Ovary (tissue), 9 donors: ENCODE data around the gene LGR5. TPM values are rescaled to one million over a fixed set of nuclear protein-coding genes. Genes with fewer than 3 reads are reported as not detected.
"Not testable (repeated sequence)": the region's sequence is repeated elsewhere in the genome, so short reads cannot be mapped to it uniquely, and the experiment has no call there.

Source experiments
- DNase-seq, 5 donors: peaks; one replicate each; pipeline ENCODE4 v3.0.0-alpha.2; 2019 to 2020
- H3K27ac ChIP-seq, 2 donors: fragments of 200-600 bp; one replicate each; pipeline versions ENCODE4 v1.5.1 to v1.8.0; 2019 to 2022
- H3K27me3 ChIP-seq: fragments of 200-600 bp; one replicate; pipeline ENCODE4 v1.8.0; 2022
- H3K36me3 ChIP-seq: fragments of 200-600 bp; sonication (generic); one replicate; pipeline ENCODE4 v1.5.1; 2019
- H3K4me1 ChIP-seq: one replicate; pipeline ENCODE4 v1.8.1; 2013; ENCODE audit warnings: mild to moderate bottlenecking, moderate library complexity; ENCODE audit not compliant: insufficient read depth
- H3K4me3 ChIP-seq: fragments of 200-600 bp; sonication (generic); one replicate; pipeline ENCODE4 v1.5.1; 2017
- H3K9me3 ChIP-seq, 2 donors: fragments of 200-600 bp in 1 of 2; sonication (generic) in 1 of 2; one replicate each; pipeline versions ENCODE4 v1.5.1 to v1.8.1; 2013 to 2019; ENCODE audit warnings: mild to moderate bottlenecking in 1 of 2, moderate library complexity in 1 of 2
- EP300 ChIP-seq: sonication (generic); formaldehyde crosslinking; IDR thresholded peaks from one replicate; pipeline ENCODE4 v1.6.1; 2017; ENCODE audit warnings: antibody characterized with exemption
- POLR2A ChIP-seq: fragments of 450-650 bp; IDR thresholded peaks from one replicate; pipeline ENCODE4 v1.6.1; 2017; ENCODE audit warnings: antibody characterized with exemption, mild to moderate bottlenecking, moderate library complexity
- WGBS, 3 donors: extraction: QIAGEN DNeasy Blood & Tissue Kit in 1 of 3; methylation state at CpG; one replicate each; pipeline versions ENCODE4 v1.1.5 to v1.1.7; 2013 to 2017; 5-methylcytosine and 5-hydroxymethylcytosine counted together
- intact Hi-C, 4 donors: fragments of 100-400 bp; cut with DNase I; formaldehyde crosslinking; loops; one replicate each; pipeline versions ENCODE4 v1.11.0 to v1.15.1; 2022 to 2023
- polyA plus RNA-seq, 2 donors: library from polyadenylated mRNA; stranded (reverse); fragments of 200-250 nt in 1 of 2; fragments of 350-450 nt in 1 of 2; fragmentation: Illumina TruSeq in 1 of 2; extraction: RNeasy Lipid Tissue Mini Kit (QIAGEN cat#74804) in 1 of 2; gene quantifications; one replicate each; pipeline ENCODE4 v1.2.3, GENCODE V29; 2013 to 2014
- total RNA-seq, 7 donors: library from RNA; depleted of rRNA in 2 of 7; stranded (reverse); fragments of >200 nt in 2 of 7; fragmentation: NEBNext Ultra II Directional in 3 of 7; extraction: Animal tissue kit (Norgen Biotek cat#: 25700) in 3 of 7; gene quantifications; one replicate each; pipeline versions ENCODE4 v1.1.0 to v1.2.4, GENCODE V29; 2016 to 2023
- TF ChIP-seq, protein P1 (sequence below), 3 donors: fragments of 450-650 bp in 2 of 3; fragments of 200-600 bp in 1 of 3; IDR thresholded peaks; one replicate each; pipeline versions ENCODE4 v1.5.1 to v1.8.0; 2016 to 2022; ENCODE audit warnings: antibody characterized with exemption in 3 of 3, mild to moderate bottlenecking in 1 of 3
- donor health status: DM: no; HTN: no; CAD: no; lungs with moderate emphysema.
- donor health status: DM: no; HTN: no; CAD: no.
- donor health status: Bipolar disorder and iron deficiency.
- donor health status: DM: yes; HTN: yes; CAD: no.
- donor health status: DM: no; HTN: no; CAD: no.
- donor health status: DM: yes; HTN: yes; CAD: no.

The LGR5 gene
- total and polyA plus RNA-seq, 9 donors, result 0.31 to 3.5 (median 0.84) TPM

DNA sequence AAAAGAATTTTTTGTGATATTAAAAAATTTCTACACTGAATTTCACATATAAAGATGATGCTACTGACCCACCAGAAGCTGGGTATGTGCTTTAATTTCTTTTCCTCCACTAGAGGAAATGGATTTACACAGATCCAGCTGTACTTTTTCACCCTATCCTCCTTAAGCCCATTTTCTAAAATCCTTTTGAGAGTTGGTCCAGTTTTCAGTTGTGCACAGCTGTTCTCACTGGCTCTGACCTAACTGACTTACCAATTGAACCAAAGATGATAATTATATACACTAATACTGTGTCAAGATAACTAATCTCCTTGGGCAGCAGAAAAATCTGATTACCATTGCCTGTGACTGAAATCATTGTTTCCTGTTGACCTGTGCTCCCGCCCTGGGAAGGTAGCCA, 115.6 kb downstream of the LGR5 start:
- no peaks in the 10 kb centered on the region for H3K36me3 ChIP-seq
- no peak for DNase-seq
- H3K27me3 ChIP-seq, result no peaks in the 10 kb centered on the region
- WGBS, 3 donors, result 90 to 100% (median 96%) methylated on average over 1 of the region's 1 CpG
- H3K9me3 ChIP-seq, result no peaks in the 10 kb centered on the region
- intact Hi-C loops, result no loop called here
- TF ChIP-seq EP300, result no peak
- TF ChIP-seq, protein P1, sequence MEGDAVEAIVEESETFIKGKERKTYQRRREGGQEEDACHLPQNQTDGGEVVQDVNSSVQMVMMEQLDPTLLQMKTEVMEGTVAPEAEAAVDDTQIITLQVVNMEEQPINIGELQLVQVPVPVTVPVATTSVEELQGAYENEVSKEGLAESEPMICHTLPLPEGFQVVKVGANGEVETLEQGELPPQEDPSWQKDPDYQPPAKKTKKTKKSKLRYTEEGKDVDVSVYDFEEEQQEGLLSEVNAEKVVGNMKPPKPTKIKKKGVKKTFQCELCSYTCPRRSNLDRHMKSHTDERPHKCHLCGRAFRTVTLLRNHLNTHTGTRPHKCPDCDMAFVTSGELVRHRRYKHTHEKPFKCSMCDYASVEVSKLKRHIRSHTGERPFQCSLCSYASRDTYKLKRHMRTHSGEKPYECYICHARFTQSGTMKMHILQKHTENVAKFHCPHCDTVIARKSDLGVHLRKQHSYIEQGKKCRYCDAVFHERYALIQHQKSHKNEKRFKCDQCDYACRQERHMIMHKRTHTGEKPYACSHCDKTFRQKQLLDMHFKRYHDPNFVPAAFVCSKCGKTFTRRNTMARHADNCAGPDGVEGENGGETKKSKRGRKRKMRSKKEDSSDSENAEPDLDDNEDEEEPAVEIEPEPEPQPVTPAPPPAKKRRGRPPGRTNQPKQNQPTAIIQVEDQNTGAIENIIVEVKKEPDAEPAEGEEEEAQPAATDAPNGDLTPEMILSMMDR (IDR thresholded peaks at IDR 0.05), result no peak
- TF ChIP-seq POLR2A, result no peak
- no peak overlapping the region for H3K4me3 ChIP-seq
- no peak overlapping the region for H3K27ac ChIP-seq
- H3K4me1 ChIP-seq, result no peaks in the 10 kb centered on the region

DNA sequence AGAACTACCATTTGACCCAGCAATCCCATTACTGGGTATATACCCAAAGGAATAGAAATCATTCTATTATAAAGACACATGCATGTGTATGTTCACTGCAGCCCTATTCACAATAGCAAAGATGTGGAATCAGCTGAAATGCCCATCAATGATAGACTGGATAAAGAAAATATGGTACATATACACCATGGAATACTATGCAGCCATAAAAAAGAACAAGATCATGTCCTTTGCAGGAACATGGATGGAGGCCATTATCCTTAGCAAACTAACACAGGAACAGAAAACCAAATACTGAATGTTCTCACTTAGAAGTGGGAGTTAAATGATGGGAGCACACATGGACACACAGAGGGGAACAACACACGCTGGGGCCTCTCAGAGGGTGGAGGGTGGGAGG, 116.2 kb downstream of the LGR5 start:
- H3K4me3 ChIP-seq, H3K4me1 ChIP-seq, H3K36me3 ChIP-seq, H3K27ac ChIP-seq, DNase-seq, H3K27me3 ChIP-seq, H3K9me3 ChIP-seq, intact Hi-C loops: not testable (repeated sequence)
- WGBS, 3 donors, result 79 to 94% (median 89%) methylated on average over 1 of the region's 1 CpG

DNA sequence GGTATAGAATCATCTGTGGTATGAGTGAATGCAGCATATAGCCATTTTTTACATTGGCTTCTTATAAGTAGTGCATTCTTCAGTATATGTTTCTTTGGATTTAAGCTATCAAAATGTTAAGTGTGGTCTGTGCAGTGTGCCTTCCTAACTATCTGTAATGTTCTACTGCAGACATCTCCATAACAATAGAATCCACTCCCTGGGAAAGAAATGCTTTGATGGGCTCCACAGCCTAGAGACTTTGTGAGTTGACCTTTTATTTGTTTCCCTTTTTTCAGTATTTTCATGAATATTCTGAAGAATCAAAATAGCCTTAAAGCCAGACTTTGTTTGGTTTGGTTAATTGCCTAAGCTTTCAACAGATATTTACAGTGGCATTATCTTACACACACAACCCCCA, 116.8 kb downstream of the LGR5 start:
- H3K27ac ChIP-seq, result no peak overlapping the region
- no peak for DNase-seq
- H3K36me3 ChIP-seq, result no peaks in the 10 kb centered on the region
- TF ChIP-seq POLR2A (no peak), EP300 (no peak)
- H3K27me3 ChIP-seq, result no peaks in the 10 kb centered on the region
- H3K4me1 ChIP-seq, result no peaks in the 10 kb centered on the region
- no peaks in the 10 kb centered on the region for H3K9me3 ChIP-seq
- intact Hi-C loops, result no loop called here
- H3K4me3 ChIP-seq, result no peak overlapping the region

DNA sequence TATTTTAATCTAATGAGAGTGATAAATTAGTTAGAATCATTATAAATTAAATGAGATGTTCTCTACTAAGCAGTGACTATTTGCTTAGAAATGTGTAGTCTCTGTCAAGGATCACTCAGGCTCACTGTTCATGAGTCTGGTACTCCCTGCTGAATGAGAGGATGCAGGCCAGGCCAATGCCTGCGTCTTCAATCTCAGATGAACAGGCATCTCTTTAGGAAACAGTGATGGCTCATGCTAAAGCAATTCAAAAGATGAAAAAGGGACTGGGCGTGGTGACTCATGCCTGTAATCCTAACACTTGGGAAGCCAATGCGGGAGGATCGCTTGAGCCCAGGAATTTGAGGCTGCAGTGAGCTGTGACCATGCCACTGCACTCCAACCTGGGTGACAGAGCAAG, 117.3 kb downstream of the LGR5 start:
- no peak for DNase-seq
- no peak overlapping the region for H3K4me3 ChIP-seq
- 79 to 94% (median 91%) methylated on average over 4 of the region's 4 CpGs for WGBS, 3 donors
- H3K36me3 ChIP-seq, result no peaks in the 10 kb centered on the region
- no peaks in the 10 kb centered on the region for H3K4me1 ChIP-seq
- H3K27ac ChIP-seq, result no peak overlapping the region
- no peaks in the 10 kb centered on the region for H3K9me3 ChIP-seq
- H3K27me3 ChIP-seq, result no peaks in the 10 kb centered on the region
- intact Hi-C loops, result no loop called here
- TF ChIP-seq POLR2A, result no peak
- TF ChIP-seq EP300, result no peak
- TF ChIP-seq, protein P1 (IDR thresholded peaks at IDR 0.05), result no peak

DNA sequence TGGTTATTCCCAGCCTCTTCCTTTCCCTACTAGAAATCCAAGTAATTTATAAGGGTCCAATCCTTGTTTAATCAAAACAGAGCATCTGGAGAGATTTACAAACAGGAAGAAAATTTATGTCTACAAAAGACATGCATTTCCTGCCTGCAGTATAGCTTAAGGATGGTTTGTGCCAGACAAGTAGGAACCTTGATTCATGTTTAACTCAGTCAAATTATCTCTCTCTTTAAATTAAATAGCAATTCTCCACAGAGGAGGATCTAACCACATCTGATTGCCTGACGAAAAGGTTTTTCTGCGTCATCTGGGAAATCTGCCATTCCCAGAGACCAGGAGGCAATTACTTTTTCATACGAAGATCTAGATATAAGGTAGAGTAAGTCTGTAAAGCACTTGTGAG, 118.8 kb downstream of the LGR5 start:
- H3K4me3 ChIP-seq, result no peak overlapping the region
- no peaks in the 10 kb centered on the region for H3K4me1 ChIP-seq
- H3K27me3 ChIP-seq, result no peaks in the 10 kb centered on the region
- H3K9me3 ChIP-seq, result no peaks in the 10 kb centered on the region
- intact Hi-C loops, result no loop called here
- H3K27ac ChIP-seq, result no peak overlapping the region
- WGBS, 3 donors, result 46 to 59% (median 52%) methylated on average over 3 of the region's 3 CpGs
- TF ChIP-seq POLR2A (no peak), EP300 (no peak)
- TF ChIP-seq, protein P1 (IDR thresholded peaks at IDR 0.05), result no peak
- no peak for DNase-seq
- no peaks in the 10 kb centered on the region for H3K36me3 ChIP-seq
